Hair follicle dermal papilla cell (primary cell): ENCODE results near the gene GIMD1. TPM values are rescaled to one million over a fixed set of nuclear protein-coding genes. Genes with fewer than 3 reads are reported as not detected.

Experiments
- total RNA-seq: library from RNA; depleted of rRNA; stranded (reverse); fragments of >200 nt; gene quantifications from 2 replicates; pipeline ENCODE4 v1.2.3, GENCODE V29; 2012

GIMD1 gene
- 0.12 TPM in 1 of 2 replicates, not detected in the other for total RNA-seq

DNA sequence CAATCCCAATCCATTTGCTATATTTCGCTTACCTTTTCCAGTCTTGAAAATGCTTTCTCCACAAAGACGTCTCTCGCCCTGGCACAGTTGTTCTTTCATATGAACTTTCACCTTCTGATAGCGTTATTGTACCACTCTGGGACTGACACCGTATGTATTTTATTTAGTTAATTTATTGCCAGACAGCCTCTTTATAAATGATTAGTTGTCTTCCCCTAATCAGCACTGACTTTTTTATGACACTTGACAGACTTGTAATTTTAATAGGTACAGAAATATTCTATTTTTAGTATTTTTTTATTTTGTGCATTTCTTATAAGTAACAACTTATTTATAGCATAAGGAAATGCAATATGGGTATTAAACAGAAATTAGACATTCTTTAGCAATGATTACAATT, at the start of gene GIMD1:
TSS of gene GIMD1 (minus strand) at position 101 of the 400 bp plus-strand sequence. CDS start 1,343 bp downstream, outside the sequence.

DNA sequence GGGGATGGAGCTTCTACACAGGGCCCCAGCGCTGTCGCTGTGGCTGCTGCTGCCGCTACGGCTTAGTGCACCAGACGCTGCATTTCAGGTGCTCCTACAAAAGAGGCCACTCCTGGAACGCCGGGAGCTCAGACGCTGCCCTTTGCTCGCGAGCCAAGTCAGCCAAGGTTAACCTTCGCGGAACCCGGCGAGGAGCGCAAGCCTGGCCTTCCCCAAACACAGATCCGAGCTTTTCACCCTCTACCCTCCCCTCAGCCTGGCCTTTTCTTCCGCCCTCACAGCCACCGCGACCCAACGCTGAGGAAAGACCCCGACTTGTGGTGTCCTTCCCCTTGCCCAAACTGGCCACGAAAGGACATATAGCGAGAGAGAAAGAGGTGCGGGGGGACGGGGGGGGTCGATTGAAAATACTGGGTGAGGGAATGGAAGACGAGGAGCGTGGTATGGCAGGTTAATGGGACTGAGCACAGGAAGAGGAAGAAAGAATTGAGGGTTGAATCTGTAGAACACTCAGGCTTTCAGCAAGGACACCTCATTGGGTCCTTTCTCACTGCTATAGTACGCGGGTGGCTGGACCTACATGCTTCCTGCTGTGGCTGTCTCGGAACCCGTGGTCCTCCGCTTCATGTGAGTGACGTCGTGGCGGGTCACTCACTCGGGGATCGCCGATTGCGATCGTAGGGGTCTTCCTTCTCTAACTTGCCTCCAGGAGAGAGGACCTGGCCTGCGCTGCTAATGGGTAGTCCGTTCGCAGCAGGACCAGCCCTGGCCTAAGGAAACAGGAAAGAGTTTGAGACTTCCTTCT, 52.4 kb downstream of the GIMD1 start, which contains the start of the genes AIMP1 and TBCK:
TSS of gene AIMP1 (plus strand) at position 583 of the 805 bp plus-strand sequence. CDS start 8,460 bp downstream, outside the sequence.
TSS of gene TBCK (minus strand) at position 242 of the 805 bp plus-strand sequence. CDS start 7,249 bp downstream, outside the sequence.

Other genes starting within 250 kb of the GIMD1 start
- 64.1 and 83.2 TPM in 2 replicates for gene TBCK, start 52.6 kb downstream of the GIMD1 start, total RNA-seq
- 33.1 and 49.4 TPM in 2 replicates for gene AIMP1, start 52.2 kb downstream of the GIMD1 start, total RNA-seq